Cardiac muscle cell (in vitro differentiated cells and primary cell): ENCODE data around the gene ZNF256. TPM values are rescaled to one million over a fixed set of nuclear protein-coding genes. Genes with fewer than 3 reads are reported as not detected.

Experiments used
- DNase-seq, 2 donors: peaks; one replicate each; pipeline versions ENCODE4 v3.0.0 to v3.0.0-alpha.2; 2010 to 2017; ENCODE audit warnings: low read depth in 1 of 2, low spot score in 1 of 2
- H3K27ac ChIP-seq: fragments of 200-600 bp; sonication (generic); 2 replicates; pipeline ENCODE4 v1.5.1; 2016
- H3K27me3 ChIP-seq: fragments of 200-600 bp; sonication (generic); 2 replicates; pipeline ENCODE4 v1.6.0; 2016; ENCODE audit warnings: control low read depth
- H3K36me3 ChIP-seq: fragments of 200-600 bp; sonication (generic); 2 replicates; pipeline ENCODE4 v1.5.1; 2016; ENCODE audit warnings: control low read depth
- H3K4me1 ChIP-seq: fragments of 200-600 bp; sonication (generic); 2 replicates; pipeline ENCODE4 v1.8.1; 2017; ENCODE audit warnings: low read depth, mild to moderate bottlenecking, mixed run types
- H3K4me3 ChIP-seq: fragments of 200-600 bp; sonication (generic); 2 replicates; pipeline ENCODE4 v1.5.1; 2016; ENCODE audit warnings: mild to moderate bottlenecking
- H3K9me3 ChIP-seq: fragments of 200-600 bp; sonication (generic); 2 replicates; pipeline ENCODE4 v1.5.1; 2017; ENCODE audit warnings: low read depth, mild to moderate bottlenecking, control low read depth
- polyA plus RNA-seq: library from polyadenylated mRNA; unstranded; fragments of >200 nt; fragmentation: Nextera tagmentation; extraction: Ambion mirVana; gene quantifications from 2 replicates; pipeline ENCODE4 v1.2.1, GENCODE V29; 2016
- total RNA-seq: library from RNA; depleted of rRNA; stranded (reverse); fragments of >200 nt; gene quantifications from 2 replicates; pipeline ENCODE4 v1.2.3, GENCODE V29; 2016
- TF ChIP-seq, protein P1 (sequence below): IDR thresholded peaks from 2 replicates; pipeline ENCODE4 v1.5.1; 2012; ENCODE audit warnings: low read depth, mild to moderate bottlenecking, low read length

ZNF256 gene
- total RNA-seq (12.5 and 13.6 TPM in 2 replicates), polyA plus RNA-seq (7.0 and 10.0 TPM in 2 replicates)

GRCh38 chr19:57947419-57948134, at the start of gene ZNF256:
Gene ZNF256, minus strand, starts transcription at chr19:57947706. Its CDS starts 232 bp downstream, at chr19:57947474.
- Histone ChIP-seq H3K27me3 (no peaks in the 10 kb centered on the region), H3K36me3 (no peaks in the 10 kb centered on the region), H3K27ac (peak within 1 kb of the TSS; percentile 90), H3K4me1 (peaks cover 9% of the 10 kb centered on the region), H3K4me3 (peak within 1 kb of the TSS; percentile 90), H3K9me3 (no peaks in the 10 kb centered on the region)
- TF ChIP-seq, protein P1, sequence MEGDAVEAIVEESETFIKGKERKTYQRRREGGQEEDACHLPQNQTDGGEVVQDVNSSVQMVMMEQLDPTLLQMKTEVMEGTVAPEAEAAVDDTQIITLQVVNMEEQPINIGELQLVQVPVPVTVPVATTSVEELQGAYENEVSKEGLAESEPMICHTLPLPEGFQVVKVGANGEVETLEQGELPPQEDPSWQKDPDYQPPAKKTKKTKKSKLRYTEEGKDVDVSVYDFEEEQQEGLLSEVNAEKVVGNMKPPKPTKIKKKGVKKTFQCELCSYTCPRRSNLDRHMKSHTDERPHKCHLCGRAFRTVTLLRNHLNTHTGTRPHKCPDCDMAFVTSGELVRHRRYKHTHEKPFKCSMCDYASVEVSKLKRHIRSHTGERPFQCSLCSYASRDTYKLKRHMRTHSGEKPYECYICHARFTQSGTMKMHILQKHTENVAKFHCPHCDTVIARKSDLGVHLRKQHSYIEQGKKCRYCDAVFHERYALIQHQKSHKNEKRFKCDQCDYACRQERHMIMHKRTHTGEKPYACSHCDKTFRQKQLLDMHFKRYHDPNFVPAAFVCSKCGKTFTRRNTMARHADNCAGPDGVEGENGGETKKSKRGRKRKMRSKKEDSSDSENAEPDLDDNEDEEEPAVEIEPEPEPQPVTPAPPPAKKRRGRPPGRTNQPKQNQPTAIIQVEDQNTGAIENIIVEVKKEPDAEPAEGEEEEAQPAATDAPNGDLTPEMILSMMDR, result peak; percentile 64
- peak; percentile 97 to 98 for DNase-seq

GRCh38 chr19:57992841-57993240, 45.3 kb upstream of the ZNF256 start:
- Histone ChIP-seq H3K9me3 (no peaks in the 10 kb centered on the region), H3K36me3 (peaks cover 38% of the 10 kb centered on the region), H3K27ac (no peak overlapping the region), H3K4me3 (no peak overlapping the region), H3K4me1 (no peaks in the 10 kb centered on the region), H3K27me3 (no peaks in the 10 kb centered on the region)
- no peak for DNase-seq
- TF ChIP-seq, protein P1, result no peak

GRCh38 chr19:57978586-57979289, 31.2 kb upstream of the ZNF256 start:
- Histone ChIP-seq H3K9me3 (peaks cover 22% of the 10 kb centered on the region), H3K36me3 (peaks cover 59% of the 10 kb centered on the region), H3K4me1 (no peaks in the 10 kb centered on the region), H3K27me3 (no peaks in the 10 kb centered on the region), H3K27ac (no peak overlapping the region), H3K4me3 (no peak overlapping the region)
- TF ChIP-seq, protein P1, result no peak
- no peak for DNase-seq

- Histone ChIP-seq H3K27ac (no peak within 1 kb of the TSS), H3K9me3 (peaks cover 12% of the 10 kb centered on the region), H3K4me1 (no peaks in the 10 kb centered on the region), H3K36me3 (peaks cover 20% of the 10 kb centered on the region), H3K4me3 (no peak within 1 kb of the TSS), H3K27me3 (no peaks in the 10 kb centered on the region)
- DNase-seq, result no peak
- TF ChIP-seq, protein P1, result no peak
Measured at GRCh38 chr19:57974434-57974833, 26.9 kb upstream of the ZNF256 start, which contains the start of gene C19orf18. Gene C19orf18, minus strand, starts transcription at chr19:57974534. Its CDS starts 102 bp downstream, at chr19:57974432.

DNA sequence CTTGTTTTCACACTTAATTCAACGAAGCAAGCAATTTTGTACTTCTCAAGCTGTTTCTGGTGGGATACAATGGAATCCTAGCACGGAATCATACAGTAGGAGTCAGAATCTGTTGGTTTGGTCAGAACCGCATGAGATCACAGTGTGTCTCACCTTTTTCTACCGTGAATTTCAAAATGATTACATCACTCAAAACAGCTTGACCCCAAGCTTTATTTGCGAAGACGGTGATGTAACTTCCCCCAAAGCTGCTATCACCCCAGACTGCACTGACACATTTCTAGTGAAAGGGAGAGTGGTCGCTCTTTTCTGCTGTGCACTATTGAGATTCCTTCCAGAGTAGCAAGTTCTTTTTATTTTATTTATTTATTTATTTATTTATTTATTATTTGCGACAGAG, 17.3 kb upstream of the ZNF256 start:
- Histone ChIP-seq H3K27ac (no peak overlapping the region), H3K36me3 (no peaks in the 10 kb centered on the region), H3K9me3 (no peaks in the 10 kb centered on the region), H3K27me3 (no peaks in the 10 kb centered on the region), H3K4me1 (no peaks in the 10 kb centered on the region), H3K4me3 (no peak overlapping the region)
- no peak for DNase-seq
- TF ChIP-seq, protein P1, result no peak
